GM04504 (cell line): ENCODE results near the gene SPOCK1.

Experiments used
- DNase-seq: peaks from one replicate; pipeline ENCODE4 v3.0.0-alpha.2; 2012; ENCODE audit warnings: low read depth

The SPOCK1 gene

GRCh38 chr5:137105351-137106035 is 393.6 kb downstream of the SPOCK1 start:
- no peak for DNase-seq

GRCh38 chr5:137101544-137101943 is 397.6 kb downstream of the SPOCK1 start:
- DNase-seq, result peak; percentile 50

- DNase-seq, result no peak
Measured at GRCh38 chr5:137099651-137100050, 399.5 kb downstream of the SPOCK1 start.

- DNase-seq, result no peak
Measured at GRCh38 chr5:137098663-137099062, 400.5 kb downstream of the SPOCK1 start.

- DNase-seq, result no peak
Measured at GRCh38 chr5:137098238-137098637, 400.9 kb downstream of the SPOCK1 start.

GRCh38 chr5:137097203-137097602 is 401.9 kb downstream of the SPOCK1 start:
- no peak for DNase-seq

- no peak for DNase-seq
Measured at GRCh38 chr5:137096149-137097103, 402.7 kb downstream of the SPOCK1 start.

- DNase-seq, result no peak
Measured at GRCh38 chr5:137095597-137095996, 403.5 kb downstream of the SPOCK1 start.

- DNase-seq, result no peak
Measured at GRCh38 chr5:137092831-137093230, 406.3 kb downstream of the SPOCK1 start.

- DNase-seq, result no peak
Measured at GRCh38 chr5:137091472-137091871, 407.7 kb downstream of the SPOCK1 start.

- no peak for DNase-seq
Measured at GRCh38 chr5:137090721-137091120, 408.4 kb downstream of the SPOCK1 start.

- no peak for DNase-seq
Measured at GRCh38 chr5:137090151-137090550, 409.0 kb downstream of the SPOCK1 start.

GRCh38 chr5:137088175-137088574 is 411.0 kb downstream of the SPOCK1 start:
- no peak for DNase-seq

- DNase-seq, result no peak
Measured at GRCh38 chr5:137086342-137086741, 412.8 kb downstream of the SPOCK1 start.

GRCh38 chr5:137085206-137085605 is 413.9 kb downstream of the SPOCK1 start:
- DNase-seq, result no peak

- DNase-seq, result no peak
Measured at GRCh38 chr5:137084016-137084415, 415.1 kb downstream of the SPOCK1 start.

GRCh38 chr5:137082951-137083350 is 416.2 kb downstream of the SPOCK1 start:
- DNase-seq, result no peak

- no peak for DNase-seq
Measured at GRCh38 chr5:137078171-137078665, 420.9 kb downstream of the SPOCK1 start.

GRCh38 chr5:137075163-137075970 is 423.8 kb downstream of the SPOCK1 start:
- no peak for DNase-seq

- no peak for DNase-seq
Measured at GRCh38 chr5:137073189-137073588, 425.9 kb downstream of the SPOCK1 start.

- DNase-seq, result peak; percentile 40
Measured at GRCh38 chr5:137072361-137073115, 426.6 kb downstream of the SPOCK1 start.
